Measurements from ENCODE around the gene DAZL.
"Not testable (repeated sequence)": the region's sequence is repeated elsewhere in the genome, so short reads cannot be mapped to it uniquely, and the experiment has no call there.

The DAZL gene

GRCh38 chr3:16604887-16605602, at the start of gene DAZL:
TSS of gene DAZL (minus strand) at chr3:16605423. CDS start at chr3:16605205, 218 bp downstream.
- DNase-seq, result no peak

GRCh38 chr3:16654976-16655375, 49.8 kb upstream of the DAZL start:
- DNase-seq, result no peak

GRCh38 chr3:16653712-16654111, 48.5 kb upstream of the DAZL start:
- DNase-seq, result no peak

- DNase-seq, result no peak
Measured at GRCh38 chr3:16647668-16648067, 42.4 kb upstream of the DAZL start.

- DNase-seq, result no peak
Measured at GRCh38 chr3:16639806-16640205, 34.6 kb upstream of the DAZL start.

GRCh38 chr3:16633948-16634347, 28.7 kb upstream of the DAZL start:
- DNase-seq, result no peak

- DNase-seq, result no peak
Measured at GRCh38 chr3:16632395-16632794, 27.2 kb upstream of the DAZL start.

- DNase-seq, result no peak
Measured at GRCh38 chr3:16618721-16619120, 13.5 kb upstream of the DAZL start.

GRCh38 chr3:16617155-16617554, 11.9 kb upstream of the DAZL start:
- DNase-seq, result not testable (repeated sequence)

- no peak for DNase-seq
Measured at GRCh38 chr3:16616083-16616482, 10.9 kb upstream of the DAZL start.

- no peak for DNase-seq
Measured at GRCh38 chr3:16614033-16615031, 9.1 kb upstream of the DAZL start.

GRCh38 chr3:16609927-16610580, 4.8 kb upstream of the DAZL start:
- DNase-seq, result no peak

- no peak for DNase-seq
Measured at GRCh38 chr3:16608816-16609215, 3.6 kb upstream of the DAZL start.

GRCh38 chr3:16607718-16608117, 2.5 kb upstream of the DAZL start:
- no peak for DNase-seq

- DNase-seq, result no peak
Measured at GRCh38 chr3:16606398-16606797, 1.2 kb upstream of the DAZL start.

GRCh38 chr3:16605966-16606365, 743 bp upstream of the DAZL start:
- DNase-seq, result no peak

GRCh38 chr3:16604433-16604832, 790 bp downstream of the DAZL start:
- DNase-seq, result no peak

- DNase-seq, result no peak
Measured at GRCh38 chr3:16601537-16602005, 3.7 kb downstream of the DAZL start.

- peak; percentile 93 for DNase-seq
Measured at GRCh38 chr3:16600780-16601536, 4.3 kb downstream of the DAZL start.

- DNase-seq, result no peak
Measured at GRCh38 chr3:16599694-16600093, 5.5 kb downstream of the DAZL start.

GRCh38 chr3:16596352-16597032, 8.7 kb downstream of the DAZL start:
- DNase-seq, result no peak

- no peak for DNase-seq
Measured at GRCh38 chr3:16595778-16596177, 9.4 kb downstream of the DAZL start.
